Measurements from ENCODE around the gene CDK19. TPM values are rescaled to one million over a fixed set of nuclear protein-coding genes. Genes with fewer than 3 reads are reported as not detected.
"Not testable (repeated sequence)": the region's sequence is repeated elsewhere in the genome, so short reads cannot be mapped to it uniquely, and the experiment has no call there.

The CDK19 gene
- total RNA-seq, 1 donor from 2014 or later, result 11.9 TPM

- peak; percentile 92 for DNase-seq (ENCODE audit: low spot score)
These were observed 911 bp downstream of the CDK19 start for GRCh38 chr6:110814102-110815014.

GRCh38 chr6:110813338-110814101 is 1.7 kb downstream of the CDK19 start:
- no peak for DNase-seq (ENCODE audit: low spot score)

- no peak for DNase-seq (ENCODE audit: low spot score)
These were observed 2.5 kb downstream of the CDK19 start for GRCh38 chr6:110812719-110813118.

GRCh38 chr6:110810896-110811586 is 4.2 kb downstream of the CDK19 start:
- DNase-seq (ENCODE audit: low spot score), result no peak

- DNase-seq (ENCODE audit: low spot score), result no peak
These were observed 5.5 kb downstream of the CDK19 start for GRCh38 chr6:110809792-110810191.

GRCh38 chr6:110802175-110802574 is 13.1 kb downstream of the CDK19 start:
- not testable (repeated sequence) for DNase-seq (ENCODE audit: low spot score)

GRCh38 chr6:110800839-110801196 is 14.5 kb downstream of the CDK19 start:
- DNase-seq (ENCODE audit: low spot score), result no peak

GRCh38 chr6:110800196-110800838 is 15.0 kb downstream of the CDK19 start:
- no peak for DNase-seq (ENCODE audit: low spot score)

GRCh38 chr6:110799655-110800054 is 15.6 kb downstream of the CDK19 start:
- no peak for DNase-seq (ENCODE audit: low spot score)

- DNase-seq (ENCODE audit: low spot score), result no peak
These were observed 16.1 kb downstream of the CDK19 start for GRCh38 chr6:110799189-110799588.

- no peak for DNase-seq (ENCODE audit: low spot score)
These were observed 20.0 kb downstream of the CDK19 start for GRCh38 chr6:110795271-110795670.

- DNase-seq (ENCODE audit: low spot score), result no peak
These were observed 28.6 kb downstream of the CDK19 start for GRCh38 chr6:110786696-110787095.

GRCh38 chr6:110786271-110786670 is 29.0 kb downstream of the CDK19 start:
- DNase-seq (ENCODE audit: low spot score), result no peak

GRCh38 chr6:110784610-110784979 is 30.7 kb downstream of the CDK19 start:
- no peak for DNase-seq (ENCODE audit: low spot score)

GRCh38 chr6:110781522-110782214 is 33.6 kb downstream of the CDK19 start:
- DNase-seq (ENCODE audit: low spot score), result no peak

- no peak for DNase-seq (ENCODE audit: low spot score)
These were observed 36.9 kb downstream of the CDK19 start for GRCh38 chr6:110778333-110778732.

- no peak for DNase-seq (ENCODE audit: low spot score)
These were observed 37.6 kb downstream of the CDK19 start for GRCh38 chr6:110777636-110778035.

- DNase-seq (ENCODE audit: low spot score), result no peak
These were observed 38.9 kb downstream of the CDK19 start for GRCh38 chr6:110776413-110776812.

GRCh38 chr6:110769923-110770322 is 45.3 kb downstream of the CDK19 start:
- DNase-seq (ENCODE audit: low spot score), result no peak

GRCh38 chr6:110768057-110768456 is 47.2 kb downstream of the CDK19 start:
- no peak for DNase-seq (ENCODE audit: low spot score)

- no peak for DNase-seq (ENCODE audit: low spot score)
These were observed 53.9 kb downstream of the CDK19 start for GRCh38 chr6:110761371-110761770.
